RPMI8226 (cell line): ENCODE measurements around the gene SUSD5.

ENCODE experiments used
- DNase-seq: peaks from one replicate; pipeline ENCODE4 v3.0.0-alpha.2; 2015

The SUSD5 gene

DNA sequence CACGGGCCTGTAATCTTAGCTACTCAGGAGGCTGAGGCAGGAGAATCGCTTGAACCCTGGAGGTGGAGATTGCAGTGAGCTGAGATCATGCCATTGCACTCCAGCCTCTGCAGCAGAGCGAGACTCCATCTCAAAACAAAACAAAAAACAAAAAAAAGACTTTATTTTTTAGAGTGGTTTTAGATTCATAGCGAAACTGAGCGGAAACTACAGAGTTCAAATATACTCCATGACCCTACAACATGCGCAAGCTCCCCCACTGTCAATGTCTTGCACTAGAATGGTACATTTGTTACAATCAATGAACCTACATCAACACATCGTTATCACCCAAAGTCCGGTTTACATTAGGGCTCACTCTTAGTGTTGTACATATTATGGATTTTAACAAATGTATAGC, 107.0 kb downstream of the SUSD5 start:
- no peak for DNase-seq

DNA sequence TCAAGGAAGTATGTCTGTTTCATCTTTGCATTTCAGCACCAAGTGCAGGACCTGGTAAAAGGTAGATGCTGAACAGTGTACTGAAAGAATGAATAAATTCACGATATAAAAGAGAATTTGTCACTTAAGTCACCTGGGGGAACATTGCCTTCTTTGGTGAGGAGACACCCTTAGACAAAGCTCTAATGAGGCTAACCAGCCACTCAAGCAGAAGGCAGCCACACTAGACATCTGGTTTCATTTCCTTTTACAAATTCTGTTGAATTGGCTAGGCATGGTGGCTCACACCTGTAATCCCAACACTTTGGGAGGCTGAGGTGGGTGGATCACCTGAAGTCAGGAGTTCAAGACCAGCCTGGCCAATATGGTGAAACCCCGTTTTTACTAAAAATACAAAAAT, 111.8 kb downstream of the SUSD5 start:
- DNase-seq = peak; percentile 33

DNA sequence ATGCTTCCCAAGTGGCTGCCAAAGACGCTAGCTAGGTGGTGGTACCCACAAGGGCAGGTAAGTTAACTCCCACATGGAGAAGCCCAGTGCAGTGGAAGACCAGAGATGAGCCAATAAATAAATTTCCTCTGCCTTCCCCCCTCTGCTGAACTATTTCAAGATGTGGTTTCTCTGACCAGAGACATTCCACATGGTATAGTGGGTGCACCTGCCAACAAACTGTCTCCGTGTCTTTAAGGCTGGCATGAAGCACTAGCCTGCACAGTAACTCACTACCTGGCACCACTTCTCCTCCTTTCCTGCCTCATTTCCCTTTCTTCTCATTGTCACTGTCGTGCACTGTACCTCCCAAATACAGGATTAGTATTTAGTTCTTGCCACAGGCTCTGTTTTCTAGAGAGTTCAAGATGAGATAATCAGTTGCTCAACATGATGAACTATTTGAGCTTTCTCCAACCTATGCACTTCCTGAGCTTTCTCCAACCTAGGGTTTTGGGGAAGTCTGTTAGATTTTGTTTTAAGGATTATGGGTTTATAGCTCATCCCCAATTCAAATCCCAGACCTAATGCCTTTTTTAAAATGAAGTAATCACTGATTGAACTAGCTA, 113.2 kb downstream of the SUSD5 start:
- peak; percentile 60 for DNase-seq

DNA sequence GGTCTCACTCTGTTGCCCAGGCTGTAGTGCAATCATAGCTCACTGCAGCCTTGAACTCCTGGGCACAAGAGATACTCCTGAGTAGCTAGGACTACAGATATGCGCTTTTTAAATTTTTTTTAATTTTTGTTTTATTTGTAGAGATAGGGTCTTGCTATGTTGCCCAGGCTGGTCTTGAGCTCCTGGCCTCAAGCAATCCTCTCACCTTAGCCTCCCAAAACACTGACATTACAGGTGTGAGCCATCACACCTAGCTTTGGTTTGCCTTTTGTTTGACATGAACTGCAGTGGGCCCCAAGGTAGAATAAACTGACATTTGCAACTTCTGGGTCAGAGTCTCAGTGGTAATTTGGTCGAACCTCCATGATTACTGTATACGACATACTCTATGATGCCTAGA, 113.8 kb downstream of the SUSD5 start:
- no peak for DNase-seq

DNA sequence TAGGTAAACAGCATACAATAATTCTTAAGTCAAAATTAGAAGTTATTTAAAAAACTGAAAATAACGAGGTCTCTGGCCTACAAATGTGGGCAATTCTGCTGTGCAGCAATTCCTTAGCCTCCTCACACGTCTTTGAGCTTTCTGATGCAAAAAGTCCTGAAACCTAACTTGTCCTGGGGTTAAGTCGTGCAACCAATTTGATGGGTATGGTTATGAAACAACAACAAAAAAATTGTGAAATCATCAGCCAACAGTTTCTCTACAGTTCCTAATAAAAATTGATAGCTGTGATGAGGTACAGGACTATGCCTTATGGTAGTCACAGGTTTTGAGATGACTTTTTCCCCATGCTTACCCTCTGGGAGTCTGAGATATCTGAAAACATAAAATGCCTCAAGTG, 115.1 kb downstream of the SUSD5 start:
- no peak for DNase-seq

GRCh38 chr3:33103034-33103433, 115.6 kb downstream of the SUSD5 start:
- DNase-seq = no peak

DNA sequence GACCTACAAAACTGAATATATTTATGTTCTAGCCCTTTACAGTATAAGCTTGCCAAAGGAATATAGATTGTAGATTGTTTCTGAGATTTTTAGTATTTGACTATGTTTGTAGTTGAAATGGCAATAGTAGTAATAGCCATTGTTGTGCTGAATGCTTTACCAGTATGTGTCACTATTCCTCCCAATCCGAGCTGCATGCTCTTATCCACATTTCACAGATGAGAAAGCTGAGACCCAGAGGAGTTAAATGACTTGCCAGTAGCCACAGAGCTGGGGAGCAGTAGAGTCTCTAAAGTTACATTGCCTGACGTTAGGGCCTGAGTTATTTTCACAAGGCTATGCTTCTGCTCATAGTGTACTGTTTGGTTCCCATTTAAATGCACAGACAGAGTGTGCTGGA, 118.4 kb downstream of the SUSD5 start:
- DNase-seq = no peak
